Prostate gland (tissue), 2 donors: Measurements from ENCODE around the gene MYL10.

Experiments used
- POLR2A ChIP-seq: fragments of 450-650 bp; IDR thresholded peaks from one replicate; pipeline ENCODE4 v1.6.1; 2016; ENCODE audit warnings: antibody characterized with exemption, mild to moderate bottlenecking
- POLR2AphosphoS5 ChIP-seq: sonication (generic); formaldehyde crosslinking; IDR thresholded peaks from one replicate; pipeline ENCODE4 v1.6.1; 2017; ENCODE audit warnings: antibody characterized with exemption
- TF ChIP-seq, protein P1 (sequence below), 4 experiments: fragments of 200-600 bp in 2 of 4; fragments of 450-650 bp in 2 of 4; sonication (generic) in 2 of 4; IDR thresholded peaks; 1 replicate in 3 of 4; 2 replicates in 1 of 4; pipeline ENCODE4 v1.5.1; 2016 to 2019; ENCODE audit warnings: antibody characterized with exemption in 4 of 4, mild to moderate bottlenecking in 2 of 4, moderate library complexity in 2 of 4

DNA sequence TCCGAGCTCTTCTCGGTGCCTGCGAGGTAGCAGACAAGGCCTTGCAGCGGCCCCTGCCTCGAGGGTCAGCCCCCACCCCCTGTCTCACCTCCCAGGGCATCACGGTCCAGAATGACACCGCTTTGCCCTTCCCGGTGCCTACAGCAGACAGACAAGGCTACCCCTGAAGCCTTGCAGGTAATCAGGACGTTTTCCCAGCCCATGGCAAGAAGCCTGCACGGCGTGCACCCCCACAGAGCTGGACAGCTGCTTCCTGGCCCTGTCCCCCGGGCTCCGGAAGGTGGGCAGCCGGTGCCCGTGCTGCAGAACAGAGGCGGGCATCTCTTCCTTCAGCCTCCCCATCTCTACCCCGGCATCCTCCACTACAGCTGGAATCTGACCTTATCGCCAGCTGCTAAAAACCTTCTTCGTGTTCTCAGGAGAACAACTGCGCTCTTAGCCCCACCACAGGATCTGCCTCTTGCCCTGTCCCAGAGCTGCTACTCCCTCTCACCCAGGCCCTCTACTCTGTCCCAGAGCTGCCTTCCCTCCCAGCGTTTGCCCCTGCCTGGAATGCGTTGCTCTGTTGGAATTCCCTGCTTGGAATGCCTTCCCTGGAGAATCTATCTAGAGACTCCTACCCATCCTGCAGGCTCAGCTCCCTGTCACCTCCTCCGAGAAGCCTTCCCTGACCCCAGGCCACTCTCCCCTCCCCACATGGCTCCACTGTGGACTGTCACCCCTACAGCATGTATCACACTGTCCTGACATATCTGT is 4.7 kb downstream of the MYL10 start:
- TF ChIP-seq, protein P1, sequence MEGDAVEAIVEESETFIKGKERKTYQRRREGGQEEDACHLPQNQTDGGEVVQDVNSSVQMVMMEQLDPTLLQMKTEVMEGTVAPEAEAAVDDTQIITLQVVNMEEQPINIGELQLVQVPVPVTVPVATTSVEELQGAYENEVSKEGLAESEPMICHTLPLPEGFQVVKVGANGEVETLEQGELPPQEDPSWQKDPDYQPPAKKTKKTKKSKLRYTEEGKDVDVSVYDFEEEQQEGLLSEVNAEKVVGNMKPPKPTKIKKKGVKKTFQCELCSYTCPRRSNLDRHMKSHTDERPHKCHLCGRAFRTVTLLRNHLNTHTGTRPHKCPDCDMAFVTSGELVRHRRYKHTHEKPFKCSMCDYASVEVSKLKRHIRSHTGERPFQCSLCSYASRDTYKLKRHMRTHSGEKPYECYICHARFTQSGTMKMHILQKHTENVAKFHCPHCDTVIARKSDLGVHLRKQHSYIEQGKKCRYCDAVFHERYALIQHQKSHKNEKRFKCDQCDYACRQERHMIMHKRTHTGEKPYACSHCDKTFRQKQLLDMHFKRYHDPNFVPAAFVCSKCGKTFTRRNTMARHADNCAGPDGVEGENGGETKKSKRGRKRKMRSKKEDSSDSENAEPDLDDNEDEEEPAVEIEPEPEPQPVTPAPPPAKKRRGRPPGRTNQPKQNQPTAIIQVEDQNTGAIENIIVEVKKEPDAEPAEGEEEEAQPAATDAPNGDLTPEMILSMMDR (IDR thresholded peaks at IDR 0.05) = no peak
- no peak for TF ChIP-seq POLR2AphosphoS5
- no peak for TF ChIP-seq POLR2A
